GM23338 (cell line): ENCODE results near the gene ABHD18. TPM values are rescaled to one million over a fixed set of nuclear protein-coding genes. Genes with fewer than 3 reads are reported as not detected.

Experiments
- ATAC-seq: fragments of 200-7000 bp; cut with Tn5 transposase; 3 replicates; pipeline ENCODE4 v1.9.1; 2020
- DNase-seq: peaks from one replicate; pipeline ENCODE4 v3.0.0-alpha.2; 2015; ENCODE audit warnings: low spot score
- H2AFZ ChIP-seq: fragments of 200-600 bp; sonication (generic); 2 replicates; pipeline ENCODE4 v1.8.0; 2016; ENCODE audit warnings: antibody characterized with exemption, mild to moderate bottlenecking, moderate library complexity
- H3F3A ChIP-seq: fragments of 200-600 bp; sonication (generic); replicated peaks from 2 replicates; pipeline ENCODE4 v1.8.0; 2017; ENCODE audit warnings: antibody characterized with exemption, mixed run types, low read depth
- H3K27ac ChIP-seq: fragments of 200-600 bp; sonication (generic); 2 replicates; pipeline ENCODE4 v1.6.1; 2016; ENCODE audit warnings: low read depth
- H3K27me3 ChIP-seq: fragments of 200-600 bp; sonication (generic); 2 replicates; pipeline ENCODE4 v1.8.0; 2016; ENCODE audit warnings: mild to moderate bottlenecking, mixed run types, moderate library complexity; ENCODE audit not compliant: insufficient read depth
- H3K36me3 ChIP-seq: fragments of 200-600 bp; sonication (generic); 2 replicates; pipeline ENCODE4 v1.8.0; 2016; ENCODE audit warnings: mild to moderate bottlenecking; ENCODE audit not compliant: insufficient read depth
- H3K4me1 ChIP-seq: fragments of 200-600 bp; sonication (generic); 2 replicates; pipeline ENCODE4 v1.8.0; 2016; ENCODE audit warnings: mild to moderate bottlenecking, moderate library complexity; ENCODE audit not compliant: insufficient read depth
- H3K4me2 ChIP-seq: fragments of 200-600 bp; sonication (generic); 2 replicates; pipeline ENCODE4 v1.7.1; 2017; ENCODE audit warnings: mixed run types
- H3K4me3 ChIP-seq: fragments of 200-600 bp; sonication (generic); 2 replicates; pipeline ENCODE4 v1.6.1; 2016; ENCODE audit warnings: mixed run types
- H3K79me2 ChIP-seq: fragments of 200-600 bp; sonication (generic); replicated peaks from 2 replicates; pipeline ENCODE4 v1.8.0; 2017; ENCODE audit warnings: mild to moderate bottlenecking; ENCODE audit not compliant: insufficient read depth
- H3K9me2 ChIP-seq: fragments of 200-600 bp; sonication (generic); 2 replicates; pipeline ENCODE4 v1.8.0; 2017; ENCODE audit not compliant: insufficient read depth
- H4K20me1 ChIP-seq: fragments of 200-600 bp; sonication (generic); replicated peaks from 2 replicates; pipeline ENCODE4 v1.8.0; 2017; ENCODE audit warnings: mild to moderate bottlenecking; ENCODE audit not compliant: insufficient read depth
- H3K27ac Mint-ChIP-seq: 2 replicates; pipeline ENCODE4 v1.8.0; 2020; ENCODE audit warnings: inconsistent platforms, mild to moderate bottlenecking, moderate library complexity, mixed read lengths
- H3K27me3 Mint-ChIP-seq: 3 replicates; pipeline ENCODE4 v1.8.0; 2022; ENCODE audit warnings: low read depth, mild to moderate bottlenecking, moderate library complexity, mixed read lengths, inconsistent platforms; ENCODE audit not compliant: insufficient read depth, poor library complexity
- H3K36me3 Mint-ChIP-seq: 3 replicates; pipeline ENCODE4 v1.8.0; 2021; ENCODE audit warnings: low read depth, mild to moderate bottlenecking, inconsistent platforms, moderate library complexity, mixed read lengths
- H3K4me1 Mint-ChIP-seq: 3 replicates; pipeline ENCODE4 v1.8.0; 2020; ENCODE audit warnings: mild to moderate bottlenecking, inconsistent platforms, mixed read lengths
- H3K4me3 Mint-ChIP-seq: 3 replicates; pipeline ENCODE4 v1.8.0; 2021; ENCODE audit warnings: moderate library complexity, mild to moderate bottlenecking, inconsistent platforms, mixed read lengths
- H3K9me3 Mint-ChIP-seq: 3 replicates; pipeline ENCODE4 v1.8.0; 2020; ENCODE audit warnings: moderate library complexity, mild to moderate bottlenecking, inconsistent platforms, mixed read lengths
- CREB1 ChIP-seq: fragments of 250-450 bp; sonication (Bioruptor Pico); IDR thresholded peaks from 2 replicates; pipeline ENCODE4 v1.5.0; 2020; ENCODE audit warnings: low read depth, mild to moderate bottlenecking, moderate library complexity
- CTCF ChIP-seq, 2 experiments: fragments of 200-600 bp in 1 of 2; sonication (generic) in 1 of 2; conservative IDR thresholded peaks; 2 replicates each; pipeline versions ENCODE4 v1.5.1 to v1.6.1; 2016 to 2017; ENCODE audit warnings: antibody characterized with exemption in 2 of 2, low read depth in 2 of 2, mild to moderate bottlenecking in 2 of 2, moderate library complexity in 1 of 2
- ETS1 ChIP-seq: IDR thresholded peaks from 2 replicates; pipeline ENCODE4 v1.6.1; 2016; ENCODE audit warnings: antibody characterized with exemption
- EZH2 ChIP-seq: fragments of 200-600 bp; sonication (generic); IDR thresholded peaks from one replicate; pipeline ENCODE4 v1.8.0; 2017; ENCODE audit warnings: antibody characterized with exemption, mild to moderate bottlenecking, low read depth; ENCODE audit not compliant: unreplicated experiment
- JUNB ChIP-seq: IDR thresholded peaks from one replicate; pipeline ENCODE4 v1.6.1; 2016; ENCODE audit warnings: antibody characterized with exemption; ENCODE audit not compliant: unreplicated experiment
- POLR2AphosphoS5 ChIP-seq: IDR thresholded peaks from 2 replicates; pipeline ENCODE4 v1.6.1; 2016; ENCODE audit warnings: antibody characterized with exemption, low read depth
- STAT1 ChIP-seq: IDR thresholded peaks from one replicate; pipeline ENCODE4 v1.6.1; 2016; ENCODE audit warnings: antibody characterized with exemption; ENCODE audit not compliant: unreplicated experiment
- ZNF114 ChIP-seq: fragments of 250-450 bp; sonication (Bioruptor Pico); IDR thresholded peaks from 2 replicates; pipeline ENCODE4 v1.5.0; 2020; ENCODE audit warnings: mild to moderate bottlenecking, moderate library complexity
- ZNF331 ChIP-seq: fragments of 250-450 bp; sonication (Bioruptor Pico); IDR thresholded peaks from 2 replicates; pipeline ENCODE4 v1.5.0; 2020; ENCODE audit warnings: low read depth, mild to moderate bottlenecking, moderate library complexity
- polyA plus RNA-seq: library from polyadenylated mRNA; unstranded; fragments of >200 nt; fragmentation: Nextera tagmentation; extraction: Ambion mirVana; gene quantifications from 2 replicates; pipeline ENCODE4 v1.2.1, GENCODE V29; 2016
- total RNA-seq: library from RNA; depleted of rRNA; stranded (reverse); fragments of >200 nt; shearing (Covaris generic); gene quantifications from 2 replicates; pipeline ENCODE4 v1.2.3, GENCODE V29; 2014
- TF ChIP-seq, protein P1 (sequence below): fragments of 250-450 bp; sonication (Bioruptor Pico); IDR thresholded peaks from 2 replicates; pipeline ENCODE4 v1.5.0; 2020; ENCODE audit warnings: mild to moderate bottlenecking, moderate library complexity

The ABHD18 gene
- total and polyA plus RNA-seq, 2 experiments from 2014 or later, result 7.2 to 18.6 TPM

DNA sequence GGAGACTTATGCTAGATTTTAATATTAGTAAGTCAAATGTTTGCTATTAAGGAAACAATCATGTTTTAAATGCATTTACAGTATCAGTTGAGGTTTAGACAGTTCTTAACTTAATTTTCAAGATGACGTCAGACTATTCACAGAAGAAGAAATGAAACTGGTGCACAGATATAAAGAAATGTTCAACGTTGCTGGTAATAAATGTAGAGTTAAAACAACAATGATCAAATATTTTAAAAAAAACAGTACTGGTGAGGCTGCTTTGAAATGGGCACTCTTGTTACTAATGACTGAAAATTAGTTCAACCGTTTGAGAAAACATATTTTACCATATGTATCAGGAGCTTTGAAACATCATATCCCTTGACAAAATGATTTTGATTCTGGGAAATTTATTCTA lies 44.2 kb downstream of the ABHD18 start:
- no peak overlapping the region for H3K27ac Mint-ChIP-seq
- ATAC-seq (no peak), DNase-seq (no peak)
- Histone ChIP-seq H3F3A (no peaks in the 10 kb centered on the region), H3K4me1 (no peaks in the 10 kb centered on the region), H3K36me3 (0 out of 2 replicates have a peak, but pooled peaks cover 3% of the 10 kb centered on the region), H3K4me2 (no peak overlapping the region), H3K79me2 (no peaks in the 10 kb centered on the region), H2AFZ (no peak overlapping the region), H3K27me3 (no peaks in the 10 kb centered on the region), H4K20me1 (no peaks in the 10 kb centered on the region), H3K9me2 (no peaks in the 10 kb centered on the region), H3K27ac (no peak overlapping the region), H3K4me3 (no peak overlapping the region)
- no peaks in the 10 kb centered on the region for H3K4me1 Mint-ChIP-seq
- TF ChIP-seq ETS1, result no peak
- no peak for TF ChIP-seq CREB1 (CRISPR knock-in tag)
- TF ChIP-seq ZNF331 (CRISPR knock-in tag), result no peak
- no peak for TF ChIP-seq STAT1
- TF ChIP-seq JUNB, result no peak
- TF ChIP-seq ZNF114, result no peak
- TF ChIP-seq, protein P1, sequence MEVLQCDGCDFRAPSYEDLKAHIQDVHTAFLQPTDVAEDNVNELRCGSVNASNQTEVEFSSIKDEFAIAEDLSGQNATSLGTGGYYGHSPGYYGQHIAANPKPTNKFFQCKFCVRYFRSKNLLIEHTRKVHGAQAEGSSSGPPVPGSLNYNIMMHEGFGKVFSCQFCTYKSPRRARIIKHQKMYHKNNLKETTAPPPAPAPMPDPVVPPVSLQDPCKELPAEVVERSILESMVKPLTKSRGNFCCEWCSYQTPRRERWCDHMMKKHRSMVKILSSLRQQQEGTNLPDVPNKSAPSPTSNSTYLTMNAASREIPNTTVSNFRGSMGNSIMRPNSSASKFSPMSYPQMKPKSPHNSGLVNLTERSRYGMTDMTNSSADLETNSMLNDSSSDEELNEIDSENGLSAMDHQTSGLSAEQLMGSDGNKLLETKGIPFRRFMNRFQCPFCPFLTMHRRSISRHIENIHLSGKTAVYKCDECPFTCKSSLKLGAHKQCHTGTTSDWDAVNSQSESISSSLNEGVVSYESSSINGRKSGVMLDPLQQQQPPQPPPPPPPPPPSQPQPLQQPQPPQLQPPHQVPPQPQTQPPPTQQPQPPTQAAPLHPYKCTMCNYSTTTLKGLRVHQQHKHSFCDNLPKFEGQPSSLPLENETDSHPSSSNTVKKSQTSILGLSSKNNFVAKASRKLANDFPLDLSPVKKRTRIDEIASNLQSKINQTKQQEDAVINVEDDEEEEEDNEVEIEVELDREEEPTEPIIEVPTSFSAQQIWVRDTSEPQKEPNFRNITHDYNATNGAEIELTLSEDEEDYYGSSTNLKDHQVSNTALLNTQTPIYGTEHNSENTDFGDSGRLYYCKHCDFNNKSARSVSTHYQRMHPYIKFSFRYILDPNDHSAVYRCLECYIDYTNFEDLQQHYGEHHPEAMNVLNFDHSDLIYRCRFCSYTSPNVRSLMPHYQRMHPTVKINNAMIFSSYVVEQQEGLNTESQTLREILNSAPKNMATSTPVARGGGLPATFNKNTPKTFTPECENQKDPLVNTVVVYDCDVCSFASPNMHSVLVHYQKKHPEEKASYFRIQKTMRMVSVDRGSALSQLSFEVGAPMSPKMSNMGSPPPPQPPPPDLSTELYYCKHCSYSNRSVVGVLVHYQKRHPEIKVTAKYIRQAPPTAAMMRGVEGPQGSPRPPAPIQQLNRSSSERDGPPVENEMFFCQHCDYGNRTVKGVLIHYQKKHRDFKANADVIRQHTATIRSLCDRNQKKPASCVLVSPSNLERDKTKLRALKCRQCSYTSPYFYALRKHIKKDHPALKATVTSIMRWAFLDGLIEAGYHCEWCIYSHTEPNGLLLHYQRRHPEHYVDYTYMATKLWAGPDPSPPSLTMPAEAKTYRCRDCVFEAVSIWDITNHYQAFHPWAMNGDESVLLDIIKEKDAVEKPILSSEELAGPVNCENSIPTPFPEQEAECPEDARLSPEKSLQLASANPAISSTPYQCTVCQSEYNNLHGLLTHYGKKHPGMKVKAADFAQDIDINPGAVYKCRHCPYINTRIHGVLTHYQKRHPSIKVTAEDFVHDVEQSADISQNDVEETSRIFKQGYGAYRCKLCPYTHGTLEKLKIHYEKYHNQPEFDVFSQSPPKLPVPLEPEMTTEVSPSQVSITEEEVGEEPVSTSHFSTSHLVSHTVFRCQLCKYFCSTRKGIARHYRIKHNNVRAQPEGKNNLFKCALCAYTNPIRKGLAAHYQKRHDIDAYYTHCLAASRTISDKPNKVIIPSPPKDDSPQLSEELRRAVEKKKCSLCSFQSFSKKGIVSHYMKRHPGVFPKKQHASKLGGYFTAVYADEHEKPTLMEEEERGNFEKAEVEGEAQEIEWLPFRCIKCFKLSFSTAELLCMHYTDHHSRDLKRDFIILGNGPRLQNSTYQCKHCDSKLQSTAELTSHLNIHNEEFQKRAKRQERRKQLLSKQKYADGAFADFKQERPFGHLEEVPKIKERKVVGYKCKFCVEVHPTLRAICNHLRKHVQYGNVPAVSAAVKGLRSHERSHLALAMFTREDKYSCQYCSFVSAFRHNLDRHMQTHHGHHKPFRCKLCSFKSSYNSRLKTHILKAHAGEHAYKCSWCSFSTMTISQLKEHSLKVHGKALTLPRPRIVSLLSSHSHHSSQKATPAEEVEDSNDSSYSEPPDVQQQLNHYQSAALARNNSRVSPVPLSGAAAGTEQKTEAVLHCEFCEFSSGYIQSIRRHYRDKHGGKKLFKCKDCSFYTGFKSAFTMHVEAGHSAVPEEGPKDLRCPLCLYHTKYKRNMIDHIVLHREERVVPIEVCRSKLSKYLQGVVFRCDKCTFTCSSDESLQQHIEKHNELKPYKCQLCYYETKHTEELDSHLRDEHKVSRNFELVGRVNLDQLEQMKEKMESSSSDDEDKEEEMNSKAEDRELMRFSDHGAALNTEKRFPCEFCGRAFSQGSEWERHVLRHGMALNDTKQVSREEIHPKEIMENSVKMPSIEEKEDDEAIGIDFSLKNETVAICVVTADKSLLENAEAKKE (CRISPR knock-in tag), result no peak
- no peak for TF ChIP-seq CTCF (conservative IDR thresholded peaks at IDR 0.05; ENCODE audit: low read depth in 2 of 2)
- no peak for TF ChIP-seq EZH2
- TF ChIP-seq POLR2AphosphoS5, result no peak
- H3K9me3 Mint-ChIP-seq, result no peaks in the 10 kb centered on the region
- no peak overlapping the region for H3K4me3 Mint-ChIP-seq
- peaks cover 9% of the 10 kb centered on the region; the same call in 2 of the 3 replicates for H3K36me3 Mint-ChIP-seq
- H3K27me3 Mint-ChIP-seq, result peaks cover 1% of the 10 kb centered on the region
